GM19463 (cell line): ENCODE measurements around the gene ST3GAL2.
"Not testable (repeated sequence)": the region's sequence is repeated elsewhere in the genome, so short reads cannot be mapped to it uniquely, and the experiment has no call there.

Experiments used
- ATAC-seq: cut with Tn5 transposase; IDR thresholded peaks from one replicate; pipeline ENCODE4 v1.9.1; 2021; ENCODE audit warnings: mild to moderate bottlenecking, moderate library complexity; ENCODE audit not compliant: unreplicated experiment

ST3GAL2 gene

GRCh38 chr16:70342016-70342415 is 96.9 kb downstream of the ST3GAL2 start:
- no peak for ATAC-seq

- ATAC-seq: no peak
Measured at GRCh38 chr16:70341600-70341999, 97.3 kb downstream of the ST3GAL2 start.

GRCh38 chr16:70337814-70338213 is 101.1 kb downstream of the ST3GAL2 start:
- no peak for ATAC-seq

- ATAC-seq: not testable (repeated sequence)
Measured at GRCh38 chr16:70332728-70333127, 106.2 kb downstream of the ST3GAL2 start.

GRCh38 chr16:70331588-70332358 is 107.1 kb downstream of the ST3GAL2 start:
- ATAC-seq: no peak

GRCh38 chr16:70331091-70331490 is 107.8 kb downstream of the ST3GAL2 start:
- no peak for ATAC-seq
